ENCODE data around the gene RAVER2.

The RAVER2 gene

GRCh38 chr1:64848803-64849202 lies 103.9 kb downstream of the RAVER2 start:
- no peak for DNase-seq

GRCh38 chr1:64849942-64850341 lies 105.1 kb downstream of the RAVER2 start:
- no peak for DNase-seq

GRCh38 chr1:64850846-64851245 lies 106.0 kb downstream of the RAVER2 start:
- DNase-seq: no peak

- DNase-seq: no peak
These were observed 106.8 kb downstream of the RAVER2 start for GRCh38 chr1:64851664-64852063.

GRCh38 chr1:64854674-64855073 lies 109.8 kb downstream of the RAVER2 start:
- no peak for DNase-seq

GRCh38 chr1:64855557-64855956 lies 110.7 kb downstream of the RAVER2 start:
- no peak for DNase-seq

GRCh38 chr1:64856553-64856952 lies 111.7 kb downstream of the RAVER2 start:
- no peak for DNase-seq

- no peak for DNase-seq
These were observed 112.5 kb downstream of the RAVER2 start for GRCh38 chr1:64857347-64857746.

GRCh38 chr1:64861611-64862010 lies 116.7 kb downstream of the RAVER2 start:
- DNase-seq: no peak

GRCh38 chr1:64864018-64864940 lies 119.4 kb downstream of the RAVER2 start:
- DNase-seq: peak; percentile 20

- DNase-seq: no peak
These were observed 120.4 kb downstream of the RAVER2 start for GRCh38 chr1:64865105-64865757.

- no peak for DNase-seq
These were observed 121.8 kb downstream of the RAVER2 start for GRCh38 chr1:64866689-64867088.

- DNase-seq: no peak
These were observed 122.4 kb downstream of the RAVER2 start for GRCh38 chr1:64867266-64867665.

GRCh38 chr1:64871256-64871655 lies 126.4 kb downstream of the RAVER2 start:
- no peak for DNase-seq

GRCh38 chr1:64872067-64872466 lies 127.2 kb downstream of the RAVER2 start:
- no peak for DNase-seq

GRCh38 chr1:64873576-64873975 lies 128.7 kb downstream of the RAVER2 start:
- no peak for DNase-seq

- DNase-seq: no peak
These were observed 129.8 kb downstream of the RAVER2 start for GRCh38 chr1:64874666-64875065.

- no peak for DNase-seq
These were observed 130.2 kb downstream of the RAVER2 start for GRCh38 chr1:64875101-64875500.

- no peak for DNase-seq
These were observed 130.7 kb downstream of the RAVER2 start for GRCh38 chr1:64875606-64876005.

- no peak for DNase-seq
These were observed 132.3 kb downstream of the RAVER2 start for GRCh38 chr1:64877151-64877550.

- no peak for DNase-seq
These were observed 132.7 kb downstream of the RAVER2 start for GRCh38 chr1:64877598-64877997.

- no peak for DNase-seq
These were observed 133.2 kb downstream of the RAVER2 start for GRCh38 chr1:64878090-64878489.

- no peak for DNase-seq
These were observed 134.2 kb downstream of the RAVER2 start for GRCh38 chr1:64878931-64879611.

GRCh38 chr1:64880449-64880848 lies 135.6 kb downstream of the RAVER2 start:
- DNase-seq: no peak
